ENCODE data around the gene FLT4. TPM values are rescaled to one million over a fixed set of nuclear protein-coding genes. Genes with fewer than 3 reads are reported as not detected.
"Not testable (repeated sequence)": the region's sequence is repeated elsewhere in the genome, so short reads cannot be mapped to it uniquely, and the experiment has no call there.

FLT4 gene
- total and polyA plus RNA-seq, 5 donors = 2.0 to 4.8 (median 3.3) TPM

DNA sequence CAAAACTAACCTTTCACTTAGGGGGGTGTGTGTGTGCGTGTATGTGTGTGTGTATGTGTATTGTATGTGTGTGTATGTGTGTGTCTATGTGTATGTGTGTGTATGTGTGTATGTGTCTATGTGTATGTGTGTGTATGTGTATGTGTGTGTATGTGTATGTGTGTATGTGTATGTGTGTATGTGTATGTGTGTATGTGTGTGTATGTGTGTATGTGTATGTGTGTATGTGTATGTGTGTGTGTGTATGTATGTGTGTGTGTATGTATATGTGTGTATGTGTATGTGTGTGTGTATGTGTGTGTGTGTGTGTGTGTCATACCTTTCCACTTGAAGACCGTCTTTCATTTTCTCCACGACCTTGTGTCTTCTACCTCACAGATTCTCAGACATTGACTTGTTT, 20.8 kb upstream of the FLT4 start:
- ATAC-seq (no peak), DNase-seq (no peak)
- Histone ChIP-seq H3K27ac (ENCODE audit: low read length) (no peak overlapping the region), H3K4me3 (ENCODE audit: low read length) (no peak overlapping the region), H3K9me3 (ENCODE audit: control insufficient read depth, low read length) (no peaks in the 10 kb centered on the region), H3K27me3 (ENCODE audit: control insufficient read depth, insufficient read depth) (no peaks in the 10 kb centered on the region), H3K4me1 (ENCODE audit: control insufficient read depth, insufficient read depth, low read length) (no peaks in the 10 kb centered on the region)
- intact Hi-C loops (cut with DNase I) = no loop called here
- WGBS = 42% methylated on average over 3 of the region's 3 CpGs

DNA sequence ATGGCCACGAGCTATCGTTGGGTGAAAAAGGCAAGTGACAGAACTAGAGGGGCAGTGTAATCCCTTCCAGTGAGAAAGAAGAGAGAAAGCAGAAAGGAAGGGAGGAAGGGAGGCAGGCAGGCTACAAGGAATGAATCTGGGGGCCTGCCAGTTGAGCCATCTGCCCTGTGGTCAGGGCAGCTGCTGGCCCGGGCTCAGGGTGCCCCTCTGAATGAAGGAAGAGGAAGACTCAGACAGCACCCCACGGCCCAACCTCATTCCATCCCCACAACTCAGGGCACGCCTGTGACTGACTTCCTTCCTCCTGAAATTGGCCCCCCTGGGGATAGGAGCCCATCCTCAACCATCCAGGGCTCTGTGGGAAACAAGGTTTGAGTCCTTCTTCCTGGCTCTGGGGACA, 20.3 kb upstream of the FLT4 start:
- 41% methylated on average over 5 of the region's 5 CpGs for WGBS
- ATAC-seq (peak in 1 of 2 donors; percentile 21), DNase-seq (no peak)
- H3K27ac ChIP-seq (ENCODE audit: low read length) = no peak overlapping the region
- H3K27me3 ChIP-seq (ENCODE audit: control insufficient read depth, insufficient read depth) = no peaks in the 10 kb centered on the region
- intact Hi-C loops (cut with DNase I) = loop anchor here in 1 of 4 donors (5.0 kb wide), 1 partner anchor 377 kb away; the partner anchor contains the start of gene MAPK9
- H3K4me3 ChIP-seq (ENCODE audit: low read length) = no peak overlapping the region
- no peaks in the 10 kb centered on the region for H3K9me3 ChIP-seq (ENCODE audit: control insufficient read depth, low read length)
- H3K4me1 ChIP-seq (ENCODE audit: control insufficient read depth, insufficient read depth, low read length) = no peaks in the 10 kb centered on the region

DNA sequence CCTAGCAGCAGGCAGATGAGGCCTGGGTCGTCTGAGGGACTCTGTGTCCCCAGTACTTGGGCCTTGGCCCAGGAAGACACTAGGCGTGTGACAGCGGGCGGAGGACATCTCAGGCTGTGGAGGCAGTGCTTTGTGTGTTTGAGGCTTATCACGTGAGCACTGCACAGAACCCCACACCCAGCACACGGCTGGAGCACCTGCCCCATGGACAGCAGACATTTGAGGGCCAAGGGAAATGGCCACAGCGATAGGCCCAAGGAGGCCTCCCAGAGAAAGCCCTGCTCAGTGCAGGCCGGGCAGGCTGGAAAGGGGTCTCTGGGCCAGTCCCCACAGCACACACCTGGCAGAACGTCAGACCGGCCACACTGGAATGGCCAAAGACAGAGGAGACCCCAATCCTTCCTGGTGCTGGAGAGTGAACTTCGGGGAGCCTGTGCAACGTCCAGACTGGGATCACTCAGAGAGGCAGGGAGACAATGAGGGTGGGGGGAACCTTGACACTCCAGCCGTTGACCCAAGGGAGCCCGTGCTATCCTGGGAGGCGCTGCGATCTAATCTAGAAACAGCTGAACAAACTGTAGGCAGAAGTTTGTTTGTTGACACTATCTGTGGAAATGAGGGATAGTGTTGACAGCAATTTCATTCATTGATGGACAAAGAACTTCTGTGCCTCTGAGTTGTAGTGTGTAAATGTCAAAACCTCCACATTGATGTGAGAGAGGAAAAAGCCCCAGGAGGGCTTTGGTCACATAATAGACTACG, 19.6 kb upstream of the FLT4 start:
- Histone ChIP-seq H3K4me3 (ENCODE audit: low read length) (no peak overlapping the region), H3K27me3 (ENCODE audit: control insufficient read depth, insufficient read depth) (no peaks in the 10 kb centered on the region), H3K4me1 (ENCODE audit: control insufficient read depth, insufficient read depth, low read length) (no peaks in the 10 kb centered on the region), H3K9me3 (ENCODE audit: control insufficient read depth, low read length) (no peaks in the 10 kb centered on the region), H3K27ac (ENCODE audit: low read length) (no peak overlapping the region)
- peak in 1 of 2 donors; percentile 24 for ATAC-seq
- DNase-seq = peak in 1 of 3 donors; percentile 37
- intact Hi-C loops (cut with DNase I) = loop anchor here in 1 of 4 donors (5.0 kb wide), 1 partner anchor 377 kb away; the partner anchor contains the start of gene MAPK9
- WGBS = 61% methylated on average over 17 of the region's 17 CpGs

DNA sequence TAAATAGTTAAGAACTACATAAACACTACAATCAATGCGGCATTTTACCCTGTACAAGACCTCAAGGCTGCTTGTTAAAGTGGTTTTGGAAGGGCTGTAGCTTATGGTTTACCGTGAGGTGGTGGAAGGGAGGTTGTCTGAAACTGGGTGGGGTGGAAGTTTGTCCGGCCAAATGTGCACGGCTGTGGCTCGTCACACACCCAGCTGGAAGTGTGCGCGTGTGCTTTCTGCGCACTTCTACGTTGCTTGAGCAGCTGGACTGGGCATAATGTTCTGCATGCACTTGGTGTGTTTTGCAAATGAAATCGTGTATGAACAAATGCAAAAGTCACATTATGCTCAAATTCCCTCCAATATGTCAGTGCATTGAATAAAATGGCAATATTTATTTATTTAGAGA, 17.4 kb upstream of the FLT4 start:
- Histone ChIP-seq H3K4me1 (ENCODE audit: control insufficient read depth, insufficient read depth, low read length) (no peaks in the 10 kb centered on the region), H3K27me3 (ENCODE audit: control insufficient read depth, insufficient read depth) (no peaks in the 10 kb centered on the region), H3K4me3 (ENCODE audit: low read length) (no peak overlapping the region), H3K9me3 (ENCODE audit: control insufficient read depth, low read length) (no peaks in the 10 kb centered on the region), H3K27ac (ENCODE audit: low read length) (no peak overlapping the region)
- DNase-seq (no peak), ATAC-seq (no peak)
- WGBS = 85% methylated on average over 10 of the region's 10 CpGs
- intact Hi-C loops (cut with DNase I) = loop anchor here in 1 of 4 donors (5.0 kb wide), 1 partner anchor 375 kb away; the partner anchor contains the start of gene MAPK9

GRCh38 chr5:180665682-180666404, 16.4 kb upstream of the FLT4 start:
- Histone ChIP-seq H3K9me3 (ENCODE audit: control insufficient read depth, low read length) (no peaks in the 10 kb centered on the region), H3K27ac (ENCODE audit: low read length) (no peak overlapping the region), H3K4me1 (ENCODE audit: control insufficient read depth, insufficient read depth, low read length) (no peaks in the 10 kb centered on the region), H3K27me3 (ENCODE audit: control insufficient read depth, insufficient read depth) (no peaks in the 10 kb centered on the region), H3K4me3 (ENCODE audit: low read length) (no peak overlapping the region)
- WGBS = 83% methylated on average over 22 of the region's 22 CpGs
- intact Hi-C loops (cut with DNase I) = loop anchor here in 1 of 4 donors (5.0 kb wide), 1 partner anchor 374 kb away; the partner anchor contains the start of gene MAPK9
- no peak for DNase-seq
- no peak for ATAC-seq

GRCh38 chr5:180658774-180659564, 9.6 kb upstream of the FLT4 start:
- no peaks in the 10 kb centered on the region for H3K4me1 ChIP-seq (ENCODE audit: control insufficient read depth, insufficient read depth, low read length)
- DNase-seq (no peak), ATAC-seq (no peak)
- H3K4me3 ChIP-seq (ENCODE audit: low read length) = peak overlapping the region; percentile 35
- intact Hi-C loops (cut with DNase I) = no loop called here
- H3K9me3 ChIP-seq (ENCODE audit: control insufficient read depth, low read length) = no peaks in the 10 kb centered on the region
- WGBS = 28% methylated on average over 54 of the region's 54 CpGs
- no peak overlapping the region for H3K27ac ChIP-seq (ENCODE audit: low read length)
- H3K27me3 ChIP-seq (ENCODE audit: control insufficient read depth, insufficient read depth) = peaks cover 2% of the 10 kb centered on the region

DNA sequence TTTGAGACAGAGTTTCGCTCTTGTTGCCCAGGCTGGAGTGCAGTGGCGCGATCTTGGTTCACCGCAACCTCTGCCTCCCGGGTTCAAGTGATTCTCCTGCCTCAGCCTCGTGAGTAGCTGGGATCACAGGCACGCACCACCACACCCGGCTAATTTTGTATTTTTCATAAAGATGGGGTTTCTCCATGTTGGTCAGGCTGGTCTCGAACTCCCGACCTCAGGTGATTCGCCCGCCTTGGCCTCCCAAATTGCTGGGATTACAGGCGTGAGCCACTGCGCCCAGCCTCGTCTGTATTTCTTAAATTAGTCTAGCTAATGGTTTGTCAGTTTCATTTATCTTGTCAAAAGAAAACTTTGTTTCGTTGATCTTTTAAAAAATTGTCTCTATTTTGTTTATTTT, 5.8 kb upstream of the FLT4 start:
- WGBS = 91% methylated on average over 16 of the region's 16 CpGs
- DNase-seq; H3K4me1 ChIP-seq (ENCODE audit: control insufficient read depth, insufficient read depth, low read length); H3K27me3 ChIP-seq (ENCODE audit: control insufficient read depth, insufficient read depth); H3K27ac ChIP-seq (ENCODE audit: low read length); ATAC-seq; H3K9me3 ChIP-seq (ENCODE audit: control insufficient read depth, low read length); H3K4me3 ChIP-seq (ENCODE audit: low read length); intact Hi-C loops (cut with DNase I): not testable (repeated sequence)

DNA sequence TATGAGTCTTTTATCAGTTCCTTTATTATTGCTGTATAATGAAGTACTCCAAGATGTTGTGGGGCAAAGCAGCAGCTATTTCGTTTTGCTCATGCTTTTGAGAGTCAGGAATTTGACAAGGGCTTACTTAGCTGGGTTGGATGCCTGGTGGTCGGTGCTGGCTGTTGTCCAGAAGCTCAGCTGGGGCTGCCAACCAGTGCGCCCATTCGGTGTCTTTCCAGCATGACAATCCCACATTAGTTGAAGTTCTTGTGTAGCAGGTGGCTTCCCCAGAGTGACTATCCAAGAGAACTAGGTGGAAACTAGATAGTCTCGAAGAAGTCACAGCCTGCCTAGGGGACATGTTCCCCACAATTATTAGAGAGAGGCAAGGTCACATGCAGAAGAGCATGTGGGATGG, 3.4 kb upstream of the FLT4 start:
- H3K27ac ChIP-seq (ENCODE audit: low read length) = no peak overlapping the region
- no peak for DNase-seq
- intact Hi-C loops (cut with DNase I) = no loop called here
- peaks cover 2% of the 10 kb centered on the region for H3K27me3 ChIP-seq (ENCODE audit: control insufficient read depth, insufficient read depth)
- H3K4me3 ChIP-seq (ENCODE audit: low read length) = no peak overlapping the region
- 69% methylated on average over 5 of the region's 5 CpGs for WGBS
- no peaks in the 10 kb centered on the region for H3K9me3 ChIP-seq (ENCODE audit: control insufficient read depth, low read length)
- no peaks in the 10 kb centered on the region for H3K4me1 ChIP-seq (ENCODE audit: control insufficient read depth, insufficient read depth, low read length)
- ATAC-seq = no peak

DNA sequence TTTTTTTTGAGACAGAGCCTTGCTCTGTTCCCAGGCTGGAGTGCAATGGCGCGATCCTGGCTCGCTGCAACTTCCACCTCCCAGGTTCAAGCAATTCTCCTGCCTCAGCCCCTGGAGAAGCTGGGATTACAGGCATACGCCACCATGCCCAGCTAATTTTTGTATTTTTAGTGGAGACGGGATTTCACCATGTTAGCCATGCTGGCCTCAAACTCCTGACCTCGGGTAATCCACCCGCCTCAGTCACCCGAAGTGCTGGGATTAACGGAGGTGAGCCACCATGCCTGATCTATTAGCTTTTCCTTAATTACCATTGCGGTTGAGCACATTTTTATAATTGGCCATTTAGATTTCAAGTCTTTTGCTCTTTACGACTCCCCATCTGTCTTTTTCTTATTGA, 2.9 kb upstream of the FLT4 start:
- H3K9me3 ChIP-seq (ENCODE audit: control insufficient read depth, low read length) = no peaks in the 10 kb centered on the region
- ATAC-seq (no peak), DNase-seq (no peak)
- H3K27me3 ChIP-seq (ENCODE audit: control insufficient read depth, insufficient read depth) = peaks cover 2% of the 10 kb centered on the region
- 88% methylated on average over 11 of the region's 11 CpGs for WGBS
- no peak overlapping the region for H3K27ac ChIP-seq (ENCODE audit: low read length)
- intact Hi-C loops (cut with DNase I) = no loop called here
- H3K4me3 ChIP-seq (ENCODE audit: low read length) = no peak overlapping the region
- H3K4me1 ChIP-seq (ENCODE audit: control insufficient read depth, insufficient read depth, low read length) = no peaks in the 10 kb centered on the region

GRCh38 chr5:180648658-180649296, 623 bp downstream of the FLT4 start:
- H3K4me3 ChIP-seq (ENCODE audit: low read length) = peak overlapping the region; percentile 65
- no peaks in the 10 kb centered on the region for H3K27me3 ChIP-seq (ENCODE audit: control insufficient read depth, insufficient read depth)
- no peak for DNase-seq
- no peak overlapping the region for H3K27ac ChIP-seq (ENCODE audit: low read length)
- 3% methylated on average over 80 of the region's 80 CpGs for WGBS
- H3K4me1 ChIP-seq (ENCODE audit: control insufficient read depth, insufficient read depth, low read length) = no peaks in the 10 kb centered on the region
- no peak for ATAC-seq
- H3K9me3 ChIP-seq (ENCODE audit: control insufficient read depth, low read length) = no peaks in the 10 kb centered on the region
- intact Hi-C loops (cut with DNase I) = no loop called here

Data from right cardiac atrium (tissue), 5 donors.